ENCODE results near the gene BBOF1. TPM values are rescaled to one million over a fixed set of nuclear protein-coding genes. Genes with fewer than 3 reads are reported as not detected.
A peak's percentile ranks its signal among the peaks of the same experiment; 100 is the strongest.

BBOF1 gene
- total and polyA plus RNA-seq, 2 donors from 2014 or later = 7.6 to 14.6 TPM

DNA sequence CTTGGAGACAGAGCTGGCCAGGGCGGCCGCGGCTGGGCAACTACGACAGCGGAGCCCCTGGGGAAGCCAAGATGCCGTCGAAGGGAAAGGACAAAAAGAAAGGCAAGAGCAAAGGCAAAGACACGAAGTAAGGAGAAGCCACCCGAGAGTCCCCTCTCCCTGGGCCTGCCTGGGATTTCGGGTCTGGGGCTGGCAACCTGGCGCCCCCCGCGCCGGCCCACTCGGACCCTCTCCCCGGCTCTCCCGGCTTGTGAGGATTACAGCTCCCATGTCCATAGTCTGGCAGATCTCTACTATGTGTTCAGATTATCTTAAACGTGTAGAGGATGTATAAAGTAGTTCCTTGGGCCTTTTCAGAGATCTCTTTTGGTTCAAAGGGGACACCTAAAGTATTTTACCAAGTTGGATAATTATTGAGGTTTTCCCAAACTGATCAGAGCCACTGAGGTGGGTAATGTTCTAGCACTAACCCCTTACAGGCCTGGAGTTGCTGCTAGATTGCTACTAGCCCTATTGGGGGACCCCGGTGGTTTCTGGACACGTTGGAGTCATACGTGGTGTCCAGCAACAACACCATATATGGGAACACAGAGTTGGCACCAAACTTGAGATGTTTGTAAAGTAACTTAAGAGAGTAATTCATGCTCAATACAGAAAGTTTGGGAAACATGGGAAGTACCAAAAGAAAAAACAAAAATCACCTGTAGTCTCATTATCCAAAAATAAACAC lies 424 bp downstream of the BBOF1 start:
- Histone ChIP-seq H3K9ac (ENCODE audit: low read length in 3 of 3) (peak overlapping the region; percentile 52 to 77 (median 77)), H3K9me3 (ENCODE audit: control insufficient read depth in 2 of 3, insufficient read depth in 1 of 3, low read length in 3 of 3) (no peaks in the 10 kb centered on the region), H3K27ac (ENCODE audit: low read depth in 2 of 2, low read length in 2 of 2) (peak overlapping the region; percentile 43 to 57), H3K27me3 (ENCODE audit: control insufficient read depth, insufficient read depth, low read length) (no peaks in the 10 kb centered on the region), H3K4me3 (ENCODE audit: low read length in 3 of 3) (peak overlapping the region; percentile 72 to 87 (median 81)), H3K4me1 (ENCODE audit: control insufficient read depth in 2 of 3, insufficient read depth in 2 of 3, low read depth in 1 of 3, low read length in 3 of 3) (peaks cover 0 to 3% (median 0%) of the 10 kb centered on the region in 3 donors), H3K36me3 (ENCODE audit: control insufficient read depth in 2 of 3, insufficient read depth in 3 of 3, low read length in 3 of 3) (no peaks in the 10 kb centered on the region)
- TF ChIP-seq, protein P1, sequence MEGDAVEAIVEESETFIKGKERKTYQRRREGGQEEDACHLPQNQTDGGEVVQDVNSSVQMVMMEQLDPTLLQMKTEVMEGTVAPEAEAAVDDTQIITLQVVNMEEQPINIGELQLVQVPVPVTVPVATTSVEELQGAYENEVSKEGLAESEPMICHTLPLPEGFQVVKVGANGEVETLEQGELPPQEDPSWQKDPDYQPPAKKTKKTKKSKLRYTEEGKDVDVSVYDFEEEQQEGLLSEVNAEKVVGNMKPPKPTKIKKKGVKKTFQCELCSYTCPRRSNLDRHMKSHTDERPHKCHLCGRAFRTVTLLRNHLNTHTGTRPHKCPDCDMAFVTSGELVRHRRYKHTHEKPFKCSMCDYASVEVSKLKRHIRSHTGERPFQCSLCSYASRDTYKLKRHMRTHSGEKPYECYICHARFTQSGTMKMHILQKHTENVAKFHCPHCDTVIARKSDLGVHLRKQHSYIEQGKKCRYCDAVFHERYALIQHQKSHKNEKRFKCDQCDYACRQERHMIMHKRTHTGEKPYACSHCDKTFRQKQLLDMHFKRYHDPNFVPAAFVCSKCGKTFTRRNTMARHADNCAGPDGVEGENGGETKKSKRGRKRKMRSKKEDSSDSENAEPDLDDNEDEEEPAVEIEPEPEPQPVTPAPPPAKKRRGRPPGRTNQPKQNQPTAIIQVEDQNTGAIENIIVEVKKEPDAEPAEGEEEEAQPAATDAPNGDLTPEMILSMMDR (IDR thresholded peaks at IDR 0.05; ENCODE audit: borderline replicate concordance, extremely low read depth, insufficient read depth) = no peak
- FAIRE-seq (no peak), DNase-seq (peak in 2 of 5 donors; percentile 47 to 68)
- intact Hi-C loops (cut with DNase I) = no loop called here

- Histone ChIP-seq H3K4me1 (ENCODE audit: control insufficient read depth in 2 of 3, insufficient read depth in 2 of 3, low read depth in 1 of 3, low read length in 3 of 3) (peaks cover 0 to 3% (median 0%) of the 10 kb centered on the region in 3 donors), H3K27me3 (ENCODE audit: control insufficient read depth, insufficient read depth, low read length) (no peaks in the 10 kb centered on the region), H3K36me3 (ENCODE audit: control insufficient read depth in 2 of 3, insufficient read depth in 3 of 3, low read length in 3 of 3) (no peaks in the 10 kb centered on the region), H3K9ac (ENCODE audit: low read length in 3 of 3) (no peak overlapping the region), H3K27ac (ENCODE audit: low read depth in 2 of 2, low read length in 2 of 2) (no peak overlapping the region), H3K9me3 (ENCODE audit: control insufficient read depth in 2 of 3, insufficient read depth in 1 of 3, low read length in 3 of 3) (no peaks in the 10 kb centered on the region), H3K4me3 (ENCODE audit: low read length in 3 of 3) (no peak overlapping the region)
- intact Hi-C loops (cut with DNase I) = no loop called here
- no peak for DNase-seq
- TF ChIP-seq, protein P1 (IDR thresholded peaks at IDR 0.05; ENCODE audit: borderline replicate concordance, extremely low read depth, insufficient read depth) = no peak
- FAIRE-seq = no peak
Observed at GRCh38 chr14:74022346-74022745, 3.2 kb downstream of the BBOF1 start.

GRCh38 chr14:74029136-74029535 lies 10.0 kb downstream of the BBOF1 start:
- FAIRE-seq (no peak), DNase-seq (no peak)
- H3K9me3 ChIP-seq (ENCODE audit: control insufficient read depth in 2 of 3, insufficient read depth in 1 of 3, low read length in 3 of 3) = no peaks in the 10 kb centered on the region
- no peak overlapping the region for H3K27ac ChIP-seq (ENCODE audit: low read depth in 2 of 2, low read length in 2 of 2)
- TF ChIP-seq, protein P1 (IDR thresholded peaks at IDR 0.05; ENCODE audit: borderline replicate concordance, extremely low read depth, insufficient read depth) = no peak
- H3K9ac ChIP-seq (ENCODE audit: low read length in 3 of 3) = no peak overlapping the region
- intact Hi-C loops (cut with DNase I) = no loop called here
- H3K27me3 ChIP-seq (ENCODE audit: control insufficient read depth, insufficient read depth, low read length) = no peaks in the 10 kb centered on the region
- no peaks in the 10 kb centered on the region for H3K4me1 ChIP-seq (ENCODE audit: control insufficient read depth in 2 of 3, insufficient read depth in 2 of 3, low read depth in 1 of 3, low read length in 3 of 3)
- H3K4me3 ChIP-seq (ENCODE audit: low read length in 3 of 3) = no peak overlapping the region
- H3K36me3 ChIP-seq (ENCODE audit: control insufficient read depth in 2 of 3, insufficient read depth in 3 of 3, low read length in 3 of 3) = no peaks in the 10 kb centered on the region
